AG20443 (cell line): ENCODE measurements around the gene RPS14.
"Not testable (repeated sequence)": the region's sequence is repeated elsewhere in the genome, so short reads cannot be mapped to it uniquely, and the experiment has no call there.

Experiments used
- DNase-seq: peaks from one replicate; pipeline ENCODE4 v3.0.0; 2012; ENCODE audit warnings: low spot score, mixed read lengths

The RPS14 gene

GRCh38 chr5:150479416-150479815 is 29.9 kb upstream of the RPS14 start:
- DNase-seq = no peak

- not testable (repeated sequence) for DNase-seq
These were observed 27.0 kb upstream of the RPS14 start for GRCh38 chr5:150476568-150476967.

GRCh38 chr5:150473673-150474358 is 24.3 kb upstream of the RPS14 start:
- peak; percentile 40 for DNase-seq

GRCh38 chr5:150469718-150470469 is 20.4 kb upstream of the RPS14 start:
- peak; percentile 77 for DNase-seq

- DNase-seq = no peak
These were observed 18.7 kb upstream of the RPS14 start for GRCh38 chr5:150468206-150468605.

DNA sequence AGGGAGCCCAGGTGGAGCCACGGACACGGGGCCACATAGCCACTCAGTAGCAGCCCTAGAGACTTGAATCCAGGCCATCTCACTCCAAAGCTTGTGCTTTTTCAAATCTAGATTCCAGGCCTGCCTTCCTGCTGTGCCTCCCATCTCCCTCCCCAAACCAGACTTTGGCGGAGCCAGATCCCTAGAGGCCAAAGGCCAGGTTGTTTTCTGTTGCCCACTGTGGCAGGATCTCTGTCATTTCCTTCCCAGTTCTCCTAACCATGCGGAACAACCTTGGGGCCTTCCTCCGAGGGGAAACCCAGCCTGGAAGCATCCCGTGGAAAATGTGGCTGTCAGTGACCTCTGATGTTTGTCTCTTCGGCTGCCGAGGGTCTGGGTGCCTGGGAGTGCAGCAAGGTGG is 16.4 kb upstream of the RPS14 start:
- no peak for DNase-seq

GRCh38 chr5:150464554-150465012 is 15.0 kb upstream of the RPS14 start:
- no peak for DNase-seq

- DNase-seq = no peak
These were observed 11.7 kb upstream of the RPS14 start for GRCh38 chr5:150461231-150461630.

GRCh38 chr5:150460781-150461180 is 11.2 kb upstream of the RPS14 start:
- DNase-seq = no peak

- peak; percentile 88 for DNase-seq
These were observed 9.4 kb upstream of the RPS14 start for GRCh38 chr5:150458802-150459557.

GRCh38 chr5:150457562-150458240 is 8.2 kb upstream of the RPS14 start:
- no peak for DNase-seq

GRCh38 chr5:150457121-150457520 is 7.6 kb upstream of the RPS14 start:
- no peak for DNase-seq

GRCh38 chr5:150454492-150455229 is 5.1 kb upstream of the RPS14 start:
- no peak for DNase-seq

- not testable (repeated sequence) for DNase-seq
These were observed 4.5 kb upstream of the RPS14 start for GRCh38 chr5:150454027-150454426.

- DNase-seq = no peak
These were observed 3.4 kb upstream of the RPS14 start for GRCh38 chr5:150452914-150453313.

- DNase-seq = no peak
These were observed 2.1 kb upstream of the RPS14 start for GRCh38 chr5:150451594-150451993.

- DNase-seq = no peak
These were observed 505 bp downstream of the RPS14 start for GRCh38 chr5:150448952-150449516.

GRCh38 chr5:150448334-150448733 is 1.2 kb downstream of the RPS14 start:
- no peak for DNase-seq

DNA sequence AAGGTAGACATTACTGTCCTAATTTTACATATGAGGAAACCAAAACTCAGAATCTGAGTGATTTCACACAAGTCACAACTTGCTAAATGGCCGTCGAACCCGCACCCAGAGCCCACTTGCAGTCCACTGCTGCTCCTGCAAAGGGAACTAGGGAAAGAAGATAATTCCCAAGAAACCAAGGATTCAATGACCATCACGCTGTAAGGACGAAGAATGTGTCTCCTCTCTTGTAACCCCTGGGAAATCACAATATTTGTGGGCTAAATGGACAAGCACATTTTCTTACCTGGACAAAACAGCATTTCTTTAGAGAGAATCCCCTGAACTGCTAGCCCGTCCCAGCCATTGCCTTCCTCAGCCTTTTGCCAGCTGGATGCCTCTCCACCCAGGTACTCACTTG is 2.4 kb downstream of the RPS14 start:
- no peak for DNase-seq

DNA sequence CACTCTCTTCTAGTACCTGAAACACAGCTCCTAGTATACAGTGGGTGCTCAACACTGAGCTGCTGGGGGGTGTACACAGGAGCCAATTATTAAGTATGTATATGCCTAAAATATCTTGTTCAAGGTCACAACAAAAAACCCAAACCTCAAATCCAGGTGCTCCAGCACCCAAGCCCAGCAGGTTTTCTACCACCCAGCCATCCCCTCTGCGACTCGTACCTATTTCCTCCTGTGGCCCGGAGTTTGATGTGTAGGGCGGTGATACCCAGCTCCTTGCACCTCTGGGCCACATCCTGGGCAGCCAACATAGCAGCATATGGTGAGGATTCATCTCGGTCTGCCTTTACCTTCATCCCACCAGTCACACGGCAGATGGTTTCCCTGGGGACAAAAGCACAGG is 3.0 kb downstream of the RPS14 start:
- DNase-seq = no peak

GRCh38 chr5:150446088-150446487 is 3.5 kb downstream of the RPS14 start:
- DNase-seq = no peak
